A549 (cell line): ENCODE data around the gene UGT1A7. TPM values are rescaled to one million over a fixed set of nuclear protein-coding genes. Genes with fewer than 3 reads are reported as not detected.

Experiments used
- ATAC-seq, 2 experiments: fragments of 200-7000 bp in 1 of 2; fragments of >200 bp in 1 of 2; cut with Nextera tagmentation in 1 of 2; cut with Tn5 transposase in 1 of 2; 3 replicates each; pipeline versions ENCODE4 v1.8.0 to v1.9.1; 2018 to 2020; ENCODE audit warnings: mild to moderate bottlenecking in 1 of 2, moderate library complexity in 1 of 2
- CTCF ChIA-PET: fragments of 300-600 bp; sonication (Branson Sonifier 250); formaldehyde crosslinking; extraction: SDS; loops from one replicate; lab custom pipeline; 2021; ENCODE audit warnings: antibody characterized with exemption, inconsistent platforms; lab: Yijun Ruan, JAX
- POLR2A ChIA-PET: fragments of 350-600 bp; formaldehyde crosslinking; extraction: SDS; loops from one replicate; lab custom pipeline; 2021; ENCODE audit warnings: antibody characterized with exemption, inconsistent platforms; lab: Yijun Ruan, JAX
- DNase-seq, 2 experiments: peaks; one replicate each; pipeline versions ENCODE4 v3.0.0 to v3.0.0-alpha.2; 2011 to 2016; ENCODE audit warnings: low read depth in 1 of 2, low spot score in 1 of 2
- FAIRE-seq: peaks from 2 replicates; lab custom pipeline; 2011; peaks lifted over from hg19 to GRCh38; lab: Jason Lieb, UNC
- H3K27ac ChIP-seq, 2 experiments: fragments of >200 bp; sonication (Bioruptor Twin); formaldehyde crosslinking; 3 replicates each; pipeline ENCODE4 v1.5.1; 2016 to 2017
- H3K4me1 ChIP-seq: fragments of >200 bp; sonication (Bioruptor Twin); formaldehyde crosslinking; 3 replicates; pipeline ENCODE4 v1.6.1; 2016
- H3K4me2 ChIP-seq: fragments of >200 bp; sonication (Bioruptor Twin); formaldehyde crosslinking; 3 replicates; pipeline ENCODE4 v1.6.1; 2016
- H3K4me3 ChIP-seq: fragments of >200 bp; sonication (Bioruptor Twin); formaldehyde crosslinking; 3 replicates; pipeline ENCODE4 v1.5.1; 2016
- H3K9me3 ChIP-seq: fragments of >200 bp; sonication (Bioruptor Twin); formaldehyde crosslinking; 3 replicates; pipeline ENCODE4 v1.6.1; 2016
- ATOH8 ChIP-seq: fragments of 250-450 bp; sonication (Bioruptor Pico); IDR thresholded peaks from 2 replicates; pipeline ENCODE4 v1.5.0; 2020; ENCODE audit warnings: low read depth, mild to moderate bottlenecking, moderate library complexity
- BHLHE40 ChIP-seq: IDR thresholded peaks from 2 replicates; pipeline ENCODE4 v1.6.1; 2012; ENCODE audit warnings: low read depth, low read length, inconsistent platforms
- CHD2 ChIP-seq: fragments of 150-350 bp; IDR thresholded peaks from 2 replicates; pipeline ENCODE4 v1.6.1; 2014; ENCODE audit warnings: low read length; ENCODE audit not compliant: partially characterized antibody
- FOXS1 ChIP-seq: fragments of 250-450 bp; sonication (Bioruptor Pico); IDR thresholded peaks from 2 replicates; pipeline ENCODE4 v1.5.0; 2020; ENCODE audit warnings: mild to moderate bottlenecking, moderate library complexity
- GATA3 ChIP-seq: IDR thresholded peaks from 2 replicates; pipeline ENCODE4 v1.6.1; 2012; ENCODE audit warnings: borderline replicate concordance
- HDAC2 ChIP-seq: fragments of 200-600 bp; sonication (generic); IDR thresholded peaks from 2 replicates; pipeline ENCODE4 v1.6.1; 2016
- HES2 ChIP-seq: fragments of >200 bp; sonication (Bioruptor Twin); formaldehyde crosslinking; IDR thresholded peaks from 2 replicates; pipeline ENCODE4 v1.6.1; 2016
- HEYL ChIP-seq: fragments of 250-450 bp; sonication (Bioruptor Pico); IDR thresholded peaks from 2 replicates; pipeline ENCODE4 v1.8.0; 2021; ENCODE audit warnings: mild to moderate bottlenecking, moderate library complexity
- HMGXB4 ChIP-seq: fragments of 250-450 bp; sonication (Bioruptor Pico); IDR thresholded peaks from 2 replicates; pipeline ENCODE4 v1.5.0; 2021; ENCODE audit warnings: mild to moderate bottlenecking, moderate library complexity, borderline replicate concordance
- HOXB13 ChIP-seq: fragments of 250-450 bp; sonication (Bioruptor Pico); IDR thresholded peaks from 2 replicates; pipeline ENCODE4 v1.5.0; 2020; ENCODE audit warnings: low read depth, mild to moderate bottlenecking, moderate library complexity
- JUNB ChIP-seq: fragments of >200 bp; sonication (Bioruptor Twin); formaldehyde crosslinking; IDR thresholded peaks from 2 replicates; pipeline ENCODE4 v1.6.1; 2016
- KDM1A ChIP-seq: fragments of 200-600 bp; sonication (generic); IDR thresholded peaks from 2 replicates; pipeline ENCODE4 v1.6.1; 2016; ENCODE audit warnings: low read depth, mild to moderate bottlenecking
- MAX ChIP-seq: IDR thresholded peaks from 2 replicates; pipeline ENCODE4 v1.6.1; 2012
- MAZ ChIP-seq: fragments of 150-350 bp; IDR thresholded peaks from 2 replicates; pipeline ENCODE4 v1.6.1; 2014; ENCODE audit warnings: antibody characterized with exemption, low read depth, low read length, borderline replicate concordance
- MYC ChIP-seq: IDR thresholded peaks from 2 replicates; pipeline ENCODE4 v1.6.1; 2012; ENCODE audit warnings: mild to moderate bottlenecking, inconsistent platforms, low read length, improper control_type of control experiment, borderline replicate concordance
- NFE2L2 ChIP-seq: fragments of 150-350 bp; conservative IDR thresholded peaks from 2 replicates; pipeline ENCODE4 v1.6.1; 2014; ENCODE audit warnings: low read length
- NR3C1 ChIP-seq: fragments of >200 bp; sonication (Bioruptor Twin); formaldehyde crosslinking; IDR thresholded peaks from 3 replicates; pipeline ENCODE4 v1.6.1; 2017
- PBX3 ChIP-seq: IDR thresholded peaks from 2 replicates; pipeline ENCODE4 v1.6.1; 2012
- RAD21 ChIP-seq, 2 experiments: fragments of >200 bp in 1 of 2; sonication (Bioruptor Twin) in 1 of 2; formaldehyde crosslinking in 1 of 2; IDR thresholded peaks in 1 of 2; conservative IDR thresholded peaks in 1 of 2; 2 replicates in 1 of 2; 3 replicates in 1 of 2; pipeline ENCODE4 v1.6.1; 2012 to 2018; ENCODE audit warnings: inconsistent platforms in 1 of 2
- RCOR1 ChIP-seq: fragments of 150-350 bp; IDR thresholded peaks from 2 replicates; pipeline ENCODE4 v1.6.1; 2014; ENCODE audit warnings: antibody characterized with exemption, low read length, low read depth
- REST ChIP-seq: fragments of 200-600 bp; sonication (generic); IDR thresholded peaks from 2 replicates; pipeline ENCODE4 v1.6.1; 2016; ENCODE audit warnings: antibody characterized with exemption, mild to moderate bottlenecking, moderate library complexity
- RNF2 ChIP-seq: fragments of 200-600 bp; sonication (generic); IDR thresholded peaks from 2 replicates; pipeline ENCODE4 v1.6.1; 2016; ENCODE audit warnings: low read depth, mild to moderate bottlenecking, antibody characterized with exemption, moderate library complexity, borderline replicate concordance
- SMC3 ChIP-seq: fragments of >200 bp; sonication (Bioruptor Twin); formaldehyde crosslinking; IDR thresholded peaks from 3 replicates; pipeline ENCODE4 v1.6.1; 2018; ENCODE audit warnings: inconsistent platforms
- SREBF2 ChIP-seq: fragments of 450-650 bp; IDR thresholded peaks from 2 replicates; pipeline ENCODE4 v1.6.1; 2014; ENCODE audit warnings: mild to moderate bottlenecking, moderate library complexity
- USF2 ChIP-seq: fragments of 450-650 bp; IDR thresholded peaks from 2 replicates; pipeline ENCODE4 v1.6.1; 2014; ENCODE audit warnings: antibody characterized with exemption
- ZSCAN20 ChIP-seq: fragments of 250-450 bp; sonication (Bioruptor Pico); IDR thresholded peaks from 2 replicates; pipeline ENCODE4 v1.8.0; 2022; ENCODE audit warnings: mild to moderate bottlenecking, moderate library complexity
- WGBS: methylation state at CpG from one replicate; pipeline ENCODE4 v1.1.6; 2017; ENCODE audit errors: missing lambda C conversion rate; 5-methylcytosine and 5-hydroxymethylcytosine counted together
- polyA plus RNA-seq, 4 experiments: library from polyadenylated mRNA; depleted of rRNA in 3 of 4; stranded (reverse); fragments of >200 nt; fragmentation: RNase III in 1 of 4; extraction: RNeasy Plus Mini Kit Qiagen cat#74134 plus additional on column Dnase treatment in 1 of 4; gene quantifications; 2 replicates in 3 of 4; 3 replicates in 1 of 4; pipeline ENCODE4 v1.2.3, GENCODE V29; 2011 to 2017

UGT1A7 gene
- polyA plus RNA-seq, 2 of the 4 experiments (the other 2 are of a cell fraction) = 8.9 to 9.8 TPM

- ATAC-seq (no peak), FAIRE-seq (no peak), DNase-seq (no peak)
- no peak overlapping the region for H3K4me2 ChIP-seq
- CTCF ChIA-PET = no interaction called here
- POLR2A ChIA-PET = no interaction called here
- H3K4me3 ChIP-seq = no peak overlapping the region
- H3K27ac ChIP-seq = peak overlapping the region; percentile 8 to 60; a peak in 3 of 6 replicates
- peaks cover under 1% of the 10 kb centered on the region for H3K4me1 ChIP-seq
- 44% methylated on average over 1 of the region's 1 CpG for WGBS
- peaks cover 44% of the 10 kb centered on the region for H3K9me3 ChIP-seq
- TF ChIP-seq MYC = no peak
- no peak for TF ChIP-seq REST
- TF ChIP-seq HEYL = no peak
- TF ChIP-seq CHD2 = no peak
- TF ChIP-seq KDM1A = no peak
- no peak for TF ChIP-seq ATOH8 (CRISPR knock-in tag)
Observed at GRCh38 chr2:233663911-233664310, 17.8 kb upstream of the UGT1A7 start.

GRCh38 chr2:233668605-233669260 lies 13.0 kb upstream of the UGT1A7 start:
- Histone ChIP-seq H3K4me3 (no peak overlapping the region), H3K4me2 (peak overlapping the region; percentile 37), H3K9me3 (peaks cover 48% of the 10 kb centered on the region), H3K4me1 (peaks cover 21% of the 10 kb centered on the region), H3K27ac (peak overlapping the region; percentile 75 to 82)
- ChIA-PET CTCF (no interaction called here), POLR2A (no interaction called here)
- 38% methylated on average over 4 of the region's 4 CpGs for WGBS
- peak; percentile 70 to 83 for ATAC-seq
- DNase-seq = peak in 1 of 2 experiments; percentile 82
- peak; percentile 7 for FAIRE-seq
- TF ChIP-seq GATA3 = peak; percentile 81
- TF ChIP-seq FOXS1 (CRISPR knock-in tag) = no peak
- 0 out of 2 replicates have a peak, but pooled peaks have one; percentile 41 for TF ChIP-seq HOXB13 (CRISPR knock-in tag)
- TF ChIP-seq NFE2L2 = no peak
- no peak for TF ChIP-seq ATOH8 (CRISPR knock-in tag)
- no peak for TF ChIP-seq RNF2
- peak; percentile 36; the same call in 1 of the 2 replicates for TF ChIP-seq PBX3
- TF ChIP-seq MAZ = no peak
- TF ChIP-seq USF2 = no peak
- no peak for TF ChIP-seq SREBF2
- 0 out of 2 replicates have a peak, but pooled peaks have one; percentile 34 for TF ChIP-seq HES2
- TF ChIP-seq JUNB = peak; percentile 91
- TF ChIP-seq NR3C1 = no peak
- TF ChIP-seq ZSCAN20 (CRISPR knock-in tag) = no peak
- no peak for TF ChIP-seq HDAC2
- peak; percentile 55; the same call in 2 of the 3 replicates for TF ChIP-seq SMC3
- peak in 1 of 2 experiments; percentile 51; a peak in 2 of 5 replicates for TF ChIP-seq RAD21 (conservative IDR thresholded peaks at IDR 0.05 in 1 of 2, IDR thresholded peaks at IDR 0.05 in 1 of 2)
- no peak for TF ChIP-seq RCOR1
- TF ChIP-seq HMGXB4 (CRISPR knock-in tag) = no peak
- TF ChIP-seq BHLHE40 = no peak
- TF ChIP-seq MYC = no peak
- peak; percentile 43; the same call in 1 of the 2 replicates for TF ChIP-seq MAX
